ENCODE results near the gene PACRG.

The PACRG gene

DNA sequence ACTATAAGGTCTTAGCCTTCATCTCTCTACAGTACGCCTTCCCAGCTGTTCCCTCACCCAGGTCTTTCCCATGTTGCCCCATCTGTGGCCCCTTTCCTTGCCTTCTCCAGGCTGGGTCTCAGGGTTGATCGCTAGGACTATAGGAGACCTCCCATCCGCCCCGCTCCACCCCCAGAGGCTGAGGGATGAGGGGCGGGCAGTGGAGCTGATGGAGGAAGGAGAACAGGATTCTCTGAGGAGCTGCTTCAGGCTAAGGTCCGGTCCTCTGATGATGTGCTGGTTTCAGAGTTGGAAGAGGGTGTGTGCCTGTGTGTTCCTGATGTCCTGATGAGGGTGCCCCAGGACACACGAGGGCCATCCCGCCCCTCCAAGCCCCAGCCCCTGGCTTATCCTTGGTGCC is 531.9 kb downstream of the PACRG start:
- no peak for DNase-seq

DNA sequence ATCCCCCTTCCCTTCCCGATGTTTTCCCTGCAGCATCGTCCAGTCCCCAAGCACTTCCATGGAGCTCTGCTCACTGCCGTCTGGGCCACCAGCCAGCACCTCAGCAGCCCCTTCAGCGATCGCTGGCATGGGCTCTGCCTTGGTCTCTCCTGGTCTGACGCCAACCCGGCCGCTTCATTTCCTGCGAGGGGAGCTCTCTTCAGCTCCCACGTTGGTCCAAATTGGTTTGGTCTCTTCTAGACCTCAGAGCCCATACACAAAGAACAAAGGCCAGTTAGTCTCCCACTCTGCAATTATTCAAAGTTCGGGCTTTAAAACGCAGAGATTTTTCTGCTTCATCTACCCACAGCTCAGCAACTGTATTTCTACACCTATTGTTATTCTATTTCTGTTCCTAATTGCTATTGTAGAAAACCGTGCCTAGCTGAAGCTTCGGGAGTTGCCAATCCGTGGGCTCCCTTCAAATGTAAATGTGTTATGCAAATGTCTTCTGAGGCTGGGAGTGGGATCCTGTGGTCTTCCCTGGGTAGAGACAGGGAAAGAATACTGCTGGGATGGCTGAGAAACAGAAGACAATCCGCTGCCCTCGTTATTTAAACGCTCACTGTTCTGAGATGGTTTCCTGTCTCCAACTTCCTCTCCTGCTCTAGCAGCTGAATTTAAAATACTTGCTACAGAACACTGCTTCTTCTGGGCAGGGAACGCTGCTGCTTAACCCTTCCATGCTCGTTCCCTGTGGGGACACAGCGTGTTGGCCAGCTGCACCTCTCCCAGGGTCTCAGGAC is 532.5 kb downstream of the PACRG start:
- DNase-seq: peak; percentile 75

DNA sequence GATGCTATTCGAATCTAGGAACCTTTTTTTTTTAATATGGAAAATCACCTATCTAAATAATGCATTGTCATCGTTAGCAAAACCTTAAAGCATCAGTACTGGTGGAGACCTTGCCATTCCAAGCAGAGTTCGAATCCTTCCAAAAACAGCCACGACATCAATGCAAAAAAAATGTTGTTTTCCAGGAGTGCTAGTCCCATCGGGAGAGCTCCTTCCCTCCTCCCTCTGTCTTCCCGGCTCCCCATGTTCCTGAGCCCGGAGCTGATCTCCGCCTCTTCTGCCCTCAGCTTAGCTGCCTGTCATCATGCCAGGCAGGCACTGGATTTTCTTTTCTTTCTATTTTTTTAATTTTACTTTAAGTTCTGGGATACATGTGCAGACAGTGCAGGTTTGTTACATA is 533.1 kb downstream of the PACRG start:
- DNase-seq: no peak

DNA sequence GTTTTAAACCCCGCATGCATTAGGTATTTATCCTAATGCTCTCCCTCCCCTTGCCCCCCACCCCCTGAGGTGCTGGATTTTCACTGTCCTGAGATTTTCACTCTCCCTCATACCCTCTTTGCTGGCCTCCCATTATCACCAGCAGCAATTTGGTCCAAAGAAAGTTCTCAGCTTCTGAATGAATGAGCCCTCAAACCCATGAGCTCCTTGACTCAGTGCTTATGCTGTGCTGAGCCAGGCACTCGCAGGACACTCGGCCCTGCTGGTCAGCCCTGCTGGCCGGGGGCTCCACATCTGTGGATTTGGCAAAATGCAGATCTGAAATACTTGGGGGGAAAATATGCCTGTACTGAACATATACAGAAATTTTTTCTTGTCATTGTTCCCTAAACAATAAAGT is 533.6 kb downstream of the PACRG start:
- DNase-seq: no peak

DNA sequence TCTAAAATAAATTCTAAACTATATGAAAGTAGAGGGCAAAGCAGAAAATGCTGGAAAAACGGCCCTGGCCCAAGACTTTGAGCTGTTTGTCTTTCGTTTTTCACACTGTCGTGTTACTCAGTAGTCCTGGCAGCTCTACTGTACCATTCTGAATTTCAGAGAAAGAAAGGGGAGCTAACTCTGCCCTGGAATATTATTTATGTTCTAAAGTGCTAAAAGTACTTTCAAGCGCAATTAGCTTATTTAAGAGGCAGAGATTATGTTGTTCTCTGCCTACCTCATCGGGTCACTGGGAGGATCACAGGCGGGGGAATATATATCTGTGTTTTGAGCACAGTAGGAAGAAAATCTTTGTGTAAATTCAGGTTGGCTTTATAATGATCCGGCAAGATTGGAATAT is 534.3 kb downstream of the PACRG start:
- no peak for DNase-seq

DNA sequence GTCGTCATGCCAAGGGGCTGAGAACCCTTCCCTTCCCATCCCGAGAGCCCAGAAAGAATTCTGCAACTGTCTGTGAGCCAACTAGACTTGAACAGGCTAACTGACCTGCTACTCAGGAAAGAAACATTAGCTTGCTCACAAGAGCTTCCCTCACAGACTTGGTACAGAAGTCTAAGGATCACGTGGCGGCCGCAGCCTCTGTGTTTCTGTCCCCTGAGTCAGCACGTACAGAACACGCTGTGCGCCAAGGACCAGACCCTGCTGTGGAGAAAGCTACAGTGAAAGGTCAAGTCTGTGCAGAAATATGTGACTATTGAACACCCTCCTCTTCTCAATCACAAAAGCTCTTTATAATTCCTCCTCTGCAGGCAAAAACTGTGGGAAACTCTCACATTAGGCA is 535.4 kb downstream of the PACRG start:
- no peak for DNase-seq

DNA sequence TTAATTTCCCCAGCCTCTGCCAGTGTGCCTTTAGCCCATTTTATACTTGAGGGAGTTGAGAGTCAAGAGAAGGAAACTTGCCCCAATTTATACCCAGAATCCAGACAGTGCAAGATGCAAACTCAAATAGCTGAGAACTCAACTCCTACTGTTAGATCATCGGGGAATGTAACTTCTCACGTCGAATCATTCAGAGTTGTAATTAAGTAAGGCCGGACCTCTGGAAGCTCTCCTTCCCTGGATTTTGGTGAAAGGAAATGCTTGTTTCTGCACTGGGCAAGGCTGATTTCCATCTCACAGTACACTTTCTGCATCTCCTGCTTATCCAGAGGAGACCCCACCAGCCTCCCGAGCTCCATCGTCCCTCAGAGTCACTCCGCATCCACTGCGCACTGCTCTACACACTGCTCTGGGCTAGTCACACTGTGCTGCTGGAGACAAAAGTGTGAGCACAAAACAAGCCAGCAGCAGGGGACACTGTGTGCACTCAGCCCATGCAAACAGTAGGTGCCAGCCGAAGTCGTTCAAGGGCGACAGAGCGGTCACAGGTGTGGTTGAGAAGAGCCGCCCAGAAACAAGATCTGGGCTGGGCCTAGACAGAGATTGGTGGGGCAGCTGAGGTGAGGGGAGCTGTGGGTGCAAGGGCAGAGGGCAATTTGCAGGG is 536.4 kb downstream of the PACRG start:
- DNase-seq: no peak

DNA sequence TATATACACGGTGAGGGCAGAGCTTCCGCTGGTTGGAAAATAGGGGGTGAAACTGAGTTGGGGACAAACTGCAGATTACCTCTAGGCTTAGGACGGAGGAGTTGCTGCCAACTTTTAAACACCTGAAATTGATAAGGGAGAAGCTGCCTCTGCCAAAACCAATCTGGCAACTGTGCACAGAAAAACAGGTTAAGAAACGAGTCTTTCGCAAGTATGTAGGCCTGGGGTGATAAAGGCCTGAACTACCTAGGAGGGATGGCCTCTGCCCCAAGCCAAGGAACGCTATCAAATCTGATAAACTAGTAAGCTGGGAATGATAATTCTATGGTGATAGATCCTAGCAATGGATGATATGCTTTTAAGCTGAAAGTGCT is 536.9 kb downstream of the PACRG start:
- DNase-seq: no peak

DNA sequence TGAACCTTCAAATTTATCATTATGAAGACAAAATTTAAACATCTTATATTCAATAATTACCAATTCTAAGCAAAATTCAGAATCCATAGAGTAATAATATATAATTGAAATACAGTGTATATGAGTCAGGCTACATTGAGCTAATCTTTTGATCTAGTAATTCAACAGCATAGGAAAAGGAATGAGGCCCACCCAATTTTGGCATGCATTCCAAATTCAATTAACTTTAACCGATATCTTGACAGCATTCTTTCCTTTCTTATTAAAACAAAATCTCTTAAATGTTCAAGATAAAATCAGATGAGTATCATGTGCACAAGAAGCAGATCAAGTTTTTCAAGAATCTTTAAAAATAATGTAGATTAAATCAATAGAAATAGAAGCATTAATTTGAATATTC is 553.9 kb downstream of the PACRG start:
- no peak for DNase-seq

DNA sequence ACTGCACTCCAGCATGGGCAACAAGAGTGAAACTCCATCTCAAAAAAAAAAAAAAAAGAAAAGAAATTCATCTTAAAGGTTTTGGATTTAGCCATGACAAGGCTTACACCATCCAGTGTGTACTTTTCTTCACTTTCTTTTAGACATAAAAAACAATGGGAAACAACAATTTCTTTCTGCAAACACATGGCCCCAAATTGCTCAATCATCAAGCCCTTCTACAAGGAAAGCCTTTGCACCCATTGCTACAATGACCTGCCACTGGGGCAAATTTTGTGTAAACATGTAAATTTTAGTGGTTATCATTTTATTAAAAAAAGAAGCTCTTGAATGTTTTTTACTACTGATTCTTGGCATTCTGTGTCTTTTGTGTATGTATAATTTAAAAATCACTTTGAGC is 554.9 kb downstream of the PACRG start:
- no peak for DNase-seq

DNA sequence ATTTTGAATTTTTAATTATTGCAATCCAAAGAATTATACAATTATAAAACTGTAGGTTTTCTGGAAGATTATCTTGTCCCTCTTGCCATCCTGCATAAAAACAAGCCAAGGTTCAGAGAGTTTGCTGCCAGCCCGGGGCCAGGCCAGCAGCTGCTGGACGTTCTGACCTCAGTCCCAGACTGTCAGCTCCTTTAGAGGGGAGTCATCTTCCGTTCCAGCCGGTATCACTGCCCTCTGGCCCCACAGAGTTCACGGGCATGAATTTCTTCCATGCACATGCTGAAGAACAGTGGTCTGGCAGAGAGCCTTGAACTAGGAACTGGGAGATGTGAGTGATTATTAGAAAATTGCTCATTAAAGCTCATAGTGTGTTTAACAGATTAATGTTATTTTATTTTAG is 556.4 kb downstream of the PACRG start:
- DNase-seq: no peak

DNA sequence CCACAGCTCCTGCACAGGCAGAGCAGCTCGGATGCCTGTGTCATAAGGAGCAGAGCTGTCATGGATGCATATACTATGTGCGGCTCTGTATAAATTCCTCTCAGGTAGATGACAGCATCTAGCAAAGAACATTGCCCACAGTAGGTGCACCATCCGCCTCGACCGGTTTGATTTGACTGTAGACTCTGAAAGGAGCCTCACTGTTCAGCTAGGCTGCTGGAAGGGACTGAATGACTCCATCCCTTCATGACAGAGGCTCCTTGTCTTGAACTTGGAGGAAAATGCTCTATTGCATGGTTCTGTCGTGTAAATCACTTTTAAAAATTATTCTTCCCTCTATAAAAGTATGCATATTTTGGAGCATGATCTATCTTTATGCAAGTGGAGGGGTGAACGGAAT is 557.9 kb downstream of the PACRG start:
- no peak for DNase-seq

DNA sequence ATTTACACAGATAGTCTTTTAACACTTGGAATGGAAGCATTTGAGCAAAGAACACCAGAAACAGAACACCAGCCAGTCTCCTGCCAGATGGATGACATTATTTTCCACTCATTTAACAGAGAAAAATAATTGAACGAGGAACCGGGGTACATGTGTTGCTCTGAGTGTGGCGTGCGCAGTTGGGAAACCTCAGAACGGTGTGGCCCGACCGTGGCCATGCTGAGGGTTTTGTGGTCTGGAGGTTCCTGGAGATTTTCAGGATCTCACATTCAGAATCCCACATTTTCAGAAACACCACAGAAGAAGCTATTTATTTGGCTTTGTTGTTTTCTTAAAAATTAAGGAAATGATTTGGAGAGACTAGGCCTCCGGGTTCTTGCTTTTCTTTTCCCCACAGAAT is 559.9 kb downstream of the PACRG start:
- no peak for DNase-seq

DNA sequence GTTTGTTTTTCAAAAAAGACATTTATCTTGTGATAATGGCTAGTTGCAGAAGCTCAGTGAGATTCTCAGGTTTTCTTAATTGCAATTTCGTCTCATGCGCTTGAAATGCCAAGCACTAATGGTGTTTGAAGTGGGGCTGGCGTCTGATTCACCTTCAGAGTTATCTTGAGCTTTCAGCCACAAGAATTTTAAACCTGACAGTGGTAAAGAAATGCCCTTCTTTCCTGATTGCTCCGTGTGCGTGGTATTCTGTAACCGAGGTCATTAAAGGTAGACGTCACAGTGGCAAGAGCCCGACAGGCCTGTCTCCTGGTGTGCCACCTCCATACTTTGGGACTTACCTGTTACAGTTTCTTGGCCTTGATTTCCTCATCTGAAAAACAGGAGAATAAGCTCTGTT is 560.3 kb downstream of the PACRG start:
- no peak for DNase-seq

DNA sequence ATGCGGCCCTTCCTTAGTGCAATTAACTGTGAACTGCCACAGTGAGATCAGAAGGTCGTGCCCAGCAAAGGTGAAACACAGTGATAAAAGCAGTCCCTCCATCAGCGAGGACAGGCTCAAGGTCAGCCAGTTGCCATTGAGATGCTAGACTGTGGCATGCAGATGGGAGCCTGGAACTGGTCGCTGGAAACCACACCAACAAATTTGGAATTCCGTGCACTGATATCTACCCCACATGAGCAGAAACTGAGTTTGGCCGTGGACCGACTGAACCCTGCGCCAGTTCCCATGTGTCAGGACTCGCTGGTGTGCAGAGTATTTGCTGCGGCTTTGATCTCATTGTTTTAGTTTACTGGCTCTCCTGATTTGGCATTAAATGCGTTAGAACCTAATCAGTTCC is 561.1 kb downstream of the PACRG start:
- no peak for DNase-seq

DNA sequence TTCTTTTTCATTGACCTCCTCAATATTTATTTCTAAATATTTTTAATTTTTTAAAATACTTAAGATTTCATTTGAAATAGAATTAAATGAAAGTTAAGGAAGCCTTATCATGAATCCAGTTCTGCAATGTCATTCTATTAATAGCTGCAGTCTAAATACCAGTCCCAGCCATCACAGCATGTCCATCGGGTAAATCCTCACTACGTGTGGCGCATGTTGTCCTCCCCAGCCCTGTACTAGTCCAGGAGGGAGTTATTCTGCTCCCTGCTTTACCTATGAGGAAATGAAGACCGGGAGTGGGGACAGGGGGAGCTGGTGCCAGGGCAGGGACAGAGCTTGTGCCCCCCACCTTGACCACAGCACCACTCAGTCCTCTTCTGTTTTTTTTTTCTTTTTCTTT is 561.7 kb downstream of the PACRG start:
- no peak for DNase-seq

DNA sequence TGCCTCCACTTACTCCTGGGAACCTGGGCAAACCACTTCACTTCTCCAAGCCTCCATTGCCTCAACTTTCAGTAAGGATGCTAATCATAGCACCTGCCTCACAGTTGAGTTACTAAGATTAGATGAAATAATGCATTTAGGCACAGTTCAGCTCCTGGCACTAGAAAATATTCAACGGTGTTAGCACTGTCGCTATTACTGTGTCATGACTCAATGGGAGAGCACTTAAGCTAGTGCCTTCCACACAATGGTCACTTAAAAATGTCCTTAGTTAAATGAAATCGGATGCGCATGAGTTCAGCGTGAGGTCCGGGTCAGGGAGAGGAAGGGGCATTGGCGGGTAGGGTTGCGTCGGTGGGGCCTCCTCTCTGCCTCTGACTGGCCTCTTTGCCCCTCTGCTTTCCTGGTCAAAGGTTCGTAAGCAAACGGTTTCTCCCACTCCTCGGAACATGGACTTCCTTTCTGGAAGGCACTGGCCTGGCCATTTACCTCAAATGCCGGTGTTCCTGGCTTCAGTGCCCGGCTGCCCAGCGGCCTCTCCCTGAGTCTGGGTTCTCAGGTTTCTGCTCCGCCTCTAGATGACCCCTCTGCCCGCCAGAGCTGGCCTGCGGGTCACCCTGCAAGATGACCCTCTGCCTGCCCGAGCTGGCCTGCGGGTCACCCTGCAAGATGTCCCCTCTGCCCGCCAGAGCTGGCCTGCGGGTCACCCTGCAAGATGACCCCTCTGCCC is 562.9 kb downstream of the PACRG start:
- DNase-seq: no peak

DNA sequence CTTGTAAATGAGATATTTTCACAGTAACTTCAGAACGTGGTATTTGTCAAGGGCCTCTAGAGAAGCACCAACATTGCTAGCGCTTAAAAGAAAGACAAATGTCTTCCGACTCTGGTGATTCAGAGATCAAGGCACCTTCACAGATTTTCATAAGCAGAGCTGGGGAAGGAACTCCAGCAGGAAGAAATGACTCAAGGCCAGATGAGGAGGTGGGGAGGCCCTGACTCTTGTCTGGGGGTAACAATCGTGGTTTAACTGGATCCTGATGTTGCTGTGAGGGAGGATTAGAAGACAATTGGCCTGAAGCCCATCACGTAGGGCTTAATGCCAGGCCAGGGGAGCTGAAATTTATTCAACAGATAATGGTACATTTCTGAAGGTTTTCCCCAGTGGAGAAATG is 563.8 kb downstream of the PACRG start:
- no peak for DNase-seq

DNA sequence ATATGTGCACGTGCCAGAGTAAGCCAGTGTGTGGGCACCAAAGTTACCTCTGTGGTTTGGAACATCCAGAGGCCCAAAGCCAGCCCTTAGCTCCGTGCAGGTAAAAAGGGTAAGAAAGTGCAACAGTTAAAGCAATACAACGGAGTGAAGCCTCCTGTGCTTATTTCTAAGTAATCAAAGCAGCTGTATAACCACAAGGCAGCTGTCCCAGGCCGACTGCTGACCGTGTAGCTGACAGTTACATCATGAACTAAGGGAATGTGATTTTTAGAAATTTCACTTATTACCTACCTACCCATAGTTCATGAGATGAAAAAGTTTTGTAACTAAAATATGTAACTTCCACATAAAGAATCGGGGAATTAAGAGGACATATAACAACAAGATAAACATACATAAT is 565.5 kb downstream of the PACRG start:
- DNase-seq: no peak

DNA sequence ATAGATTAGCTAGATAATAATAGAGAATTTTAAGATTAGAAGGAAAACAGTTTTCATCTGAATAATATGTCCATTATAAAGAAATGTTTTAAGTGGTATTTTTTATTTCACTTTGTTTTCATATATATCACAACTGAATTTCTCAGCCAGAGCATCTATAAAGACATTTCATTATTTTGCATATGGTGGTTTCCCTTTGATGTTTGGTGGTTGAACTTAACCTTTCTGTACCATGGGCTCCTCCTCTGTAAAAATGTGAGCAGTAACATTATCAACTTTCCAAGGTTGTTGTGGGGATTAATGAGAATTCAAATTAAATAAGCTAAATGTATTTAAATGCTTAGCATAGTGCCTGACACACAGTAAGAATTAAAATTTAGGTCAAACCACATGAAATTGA is 567.0 kb downstream of the PACRG start:
- DNase-seq: no peak

DNA sequence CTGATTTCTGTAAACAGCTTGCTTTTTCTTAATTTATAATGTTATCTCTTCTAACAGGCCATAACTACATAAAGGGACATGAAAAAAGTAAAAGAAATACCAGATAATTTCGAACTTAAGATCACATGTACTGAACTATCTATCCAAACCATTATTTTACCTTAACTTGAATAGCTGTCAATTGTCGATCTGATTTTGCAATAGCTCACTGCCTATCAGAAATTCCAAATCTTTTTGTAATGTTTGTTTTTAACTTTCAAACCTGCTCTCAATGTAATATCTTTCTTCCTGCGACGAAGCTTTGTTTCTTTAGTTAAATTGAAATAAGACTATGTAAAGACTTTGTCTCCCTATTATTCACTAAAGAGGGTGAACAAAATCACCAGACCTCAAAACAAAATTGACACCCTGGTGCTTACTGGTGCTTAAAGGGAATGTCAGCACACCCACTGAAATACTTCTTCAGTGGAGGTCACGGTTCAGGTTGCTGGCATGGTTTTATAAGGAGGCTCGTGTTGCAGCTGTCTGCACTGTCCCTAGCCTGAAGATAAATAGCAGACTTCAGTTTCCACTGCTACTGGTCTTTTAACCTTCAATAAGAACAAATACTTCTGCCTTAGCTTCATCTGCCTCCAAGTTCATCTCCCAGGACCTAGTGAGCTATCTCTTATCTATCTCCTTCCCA is 569.2 kb downstream of the PACRG start:
- DNase-seq: no peak

DNA sequence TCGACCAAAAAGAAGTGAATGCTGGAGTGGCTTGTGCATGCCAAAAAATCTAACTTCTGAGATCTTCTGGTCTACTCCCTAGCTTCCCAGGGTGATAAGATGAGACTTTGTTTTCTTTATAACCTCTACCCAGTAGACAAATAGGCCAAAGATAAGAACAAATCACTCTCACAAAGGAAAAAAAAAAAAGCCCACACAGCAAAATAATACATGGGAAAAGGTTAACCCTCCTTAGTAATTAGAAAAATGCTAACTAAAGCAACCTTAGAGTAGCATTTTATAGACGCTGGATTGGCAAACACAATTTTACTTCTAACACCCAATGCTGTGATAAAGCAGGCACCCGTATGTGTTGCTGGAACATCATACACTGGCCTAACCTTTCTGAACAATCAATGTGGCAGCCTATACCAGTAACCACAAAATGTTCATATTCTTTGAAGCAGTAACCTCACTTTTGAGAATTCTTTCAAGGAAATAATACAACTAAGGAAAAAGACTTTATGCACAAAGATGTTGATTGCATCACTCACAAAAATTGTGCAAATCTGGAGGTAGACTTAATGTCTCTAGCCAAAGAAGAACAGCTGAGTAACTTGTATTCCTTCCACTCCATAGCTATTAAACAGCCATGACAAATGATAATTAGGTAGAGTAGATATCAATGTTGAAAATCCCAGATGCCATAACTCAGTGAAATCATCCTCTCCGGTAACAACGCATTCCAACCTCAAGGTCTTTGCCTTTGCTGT is 570.5 kb downstream of the PACRG start:
- DNase-seq: no peak

DNA sequence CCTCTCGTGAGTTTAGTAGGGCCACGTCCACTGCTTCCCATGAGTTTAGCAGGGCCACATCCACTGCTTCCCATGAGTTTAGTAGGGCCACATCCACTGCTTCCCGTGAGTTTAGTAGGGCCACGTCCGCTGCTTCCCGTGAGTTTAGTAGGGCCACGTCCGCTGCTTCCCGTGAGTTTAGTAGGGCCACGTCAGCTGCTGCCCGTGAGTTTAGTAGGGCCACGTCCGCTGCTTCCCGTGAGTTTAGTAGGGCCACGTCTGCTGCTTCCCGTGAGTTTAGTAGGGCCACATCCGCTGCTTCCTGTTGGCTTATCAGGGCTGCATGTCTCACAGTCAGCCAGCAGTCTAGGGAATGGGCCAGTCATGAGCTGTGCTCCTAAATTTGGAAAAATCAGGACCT is 573.1 kb downstream of the PACRG start:
- no peak for DNase-seq
